Measurements from ENCODE around the gene UBR2.
"Not testable (repeated sequence)": the region's sequence is repeated elsewhere in the genome, so short reads cannot be mapped to it uniquely, and the experiment has no call there.

Gene UBR2

GRCh38 chr6:42694586-42694985, 130.8 kb downstream of the UBR2 start:
- no peak for DNase-seq

- no peak for DNase-seq
These were observed 132.9 kb downstream of the UBR2 start for GRCh38 chr6:42696526-42697267.

GRCh38 chr6:42697268-42697655, 133.4 kb downstream of the UBR2 start:
- no peak for DNase-seq

GRCh38 chr6:42698217-42698616, 134.4 kb downstream of the UBR2 start:
- no peak for DNase-seq

- DNase-seq: no peak
These were observed 138.4 kb downstream of the UBR2 start for GRCh38 chr6:42702200-42702599.

GRCh38 chr6:42702786-42703185, 139.0 kb downstream of the UBR2 start:
- DNase-seq: not testable (repeated sequence)

- no peak for DNase-seq
These were observed 140.6 kb downstream of the UBR2 start for GRCh38 chr6:42704251-42704936.

- DNase-seq: peak; percentile 25
These were observed 141.1 kb downstream of the UBR2 start for GRCh38 chr6:42704937-42705374.

GRCh38 chr6:42707595-42707994, 143.8 kb downstream of the UBR2 start:
- no peak for DNase-seq

GRCh38 chr6:42708096-42708495, 144.3 kb downstream of the UBR2 start:
- DNase-seq: no peak

GRCh38 chr6:42709871-42710270, 146.0 kb downstream of the UBR2 start:
- DNase-seq: no peak

GRCh38 chr6:42710316-42710715, 146.5 kb downstream of the UBR2 start:
- no peak for DNase-seq

GRCh38 chr6:42711930-42712329, 148.1 kb downstream of the UBR2 start:
- no peak for DNase-seq

GRCh38 chr6:42714098-42714761, 150.4 kb downstream of the UBR2 start:
- DNase-seq: no peak

- no peak for DNase-seq
These were observed 152.0 kb downstream of the UBR2 start for GRCh38 chr6:42715871-42716270.

GRCh38 chr6:42720739-42721138, 156.9 kb downstream of the UBR2 start:
- no peak for DNase-seq

GRCh38 chr6:42722497-42722896, 158.7 kb downstream of the UBR2 start, which contains the start of gene PRPH2:
Gene PRPH2 (minus strand): TSS chr6:42722597. CDS start chr6:42722334, 263 bp downstream.
- no peak for DNase-seq

- DNase-seq: no peak
These were observed 161.0 kb downstream of the UBR2 start for GRCh38 chr6:42724825-42725224.

GRCh38 chr6:42726026-42726425, 162.2 kb downstream of the UBR2 start:
- DNase-seq: no peak

- peak; percentile 89 for DNase-seq
These were observed 162.8 kb downstream of the UBR2 start for GRCh38 chr6:42726485-42727086.

- DNase-seq: no peak
These were observed 163.3 kb downstream of the UBR2 start for GRCh38 chr6:42727087-42727611.

GRCh38 chr6:42727627-42728026, 163.8 kb downstream of the UBR2 start:
- no peak for DNase-seq

- DNase-seq: no peak
These were observed 165.9 kb downstream of the UBR2 start for GRCh38 chr6:42729731-42730130.
